Activated naive CD4-positive, alpha-beta T cell treated with anti-CD3 and anti-CD28 coated beads for 36 hours (primary cell): ENCODE data around the gene ADAP1. TPM values are rescaled to one million over a fixed set of nuclear protein-coding genes. Genes with fewer than 3 reads are reported as not detected.
"Not testable (repeated sequence)": the region's sequence is repeated elsewhere in the genome, so short reads cannot be mapped to it uniquely, and the experiment has no call there.

Experiments used
- CTCF ChIA-PET: fragments of 350-600 bp; sonication (Branson Sonifier 250); formaldehyde crosslinking; loops from one replicate; lab custom pipeline; 2021; ENCODE audit warnings: antibody characterized with exemption; lab: Charles Lee
- DNase-seq: peaks from one replicate; pipeline ENCODE4 v3.0.0-alpha.2; 2020
- H3K27ac Mint-ChIP-seq: one replicate; pipeline ENCODE4 v1.8.0; 2021; ENCODE audit warnings: mild to moderate bottlenecking, mixed read lengths
- H3K27me3 Mint-ChIP-seq: one replicate; pipeline ENCODE4 v1.8.0; 2021; ENCODE audit warnings: low read depth, mixed read lengths
- H3K36me3 Mint-ChIP-seq: one replicate; pipeline ENCODE4 v1.8.0; 2021; ENCODE audit warnings: low read depth, mixed read lengths
- H3K4me1 Mint-ChIP-seq: one replicate; pipeline ENCODE4 v1.8.0; 2021; ENCODE audit warnings: low read depth, mixed read lengths
- H3K4me3 Mint-ChIP-seq: one replicate; pipeline ENCODE4 v1.8.0; 2021; ENCODE audit warnings: mild to moderate bottlenecking, moderate library complexity, mixed read lengths
- H3K9me3 Mint-ChIP-seq: one replicate; pipeline ENCODE4 v1.8.0; 2021; ENCODE audit warnings: mixed read lengths
- intact Hi-C: fragments of 100-400 bp; cut with micrococcal nuclease; formaldehyde crosslinking; loops from one replicate; pipeline ENCODE4 v1.15.1; 2023
- total RNA-seq, 2 experiments: library from RNA; stranded (reverse); gene quantifications; one replicate each; pipeline ENCODE4 v1.2.3, GENCODE V29; 2021

The ADAP1 gene
- total RNA-seq, 2 experiments from 2014 or later = 8.0 to 9.9 TPM

- DNase-seq = peak; percentile 40
- H3K27ac Mint-ChIP-seq = no peak overlapping the region
- H3K27me3 Mint-ChIP-seq = no peaks in the 10 kb centered on the region
- intact Hi-C loops = loop anchor here (1.0 to 10.0 kb wide), 2 partner anchors 14 to 155 kb away; no protein-coding TSS in a partner anchor
- H3K9me3 Mint-ChIP-seq = no peaks in the 10 kb centered on the region
- CTCF ChIA-PET = interaction anchor here (0.6 to 4.0 kb wide), 14 partner anchors 8 to 156 kb away, joined by 3 to 31 read pairs (median 6); partner anchors contain the start of genes ADAP1 and COX19
- no peaks in the 10 kb centered on the region for H3K36me3 Mint-ChIP-seq
- peaks cover 12% of the 10 kb centered on the region for H3K4me1 Mint-ChIP-seq
- H3K4me3 Mint-ChIP-seq = peak overlapping the region; percentile 32
Measured at GRCh38 chr7:909358-910329, 44.8 kb downstream of the ADAP1 start.

GRCh38 chr7:908591-909357 lies 45.7 kb downstream of the ADAP1 start:
- CTCF ChIA-PET = interaction anchor here (0.6 to 4.0 kb wide), 8 partner anchors 9 to 157 kb away, joined by 3 to 31 read pairs (median 10); partner anchors contain the start of gene COX19
- H3K27me3 Mint-ChIP-seq, H3K27ac Mint-ChIP-seq, H3K36me3 Mint-ChIP-seq, H3K9me3 Mint-ChIP-seq: not testable (repeated sequence)
- intact Hi-C loops = loop anchor here (1.0 to 10.0 kb wide), 2 partner anchors 46 to 156 kb away; partner anchors contain the start of gene ADAP1
- Mint-ChIP-seq H3K4me3 (peak overlapping the region; percentile 24), H3K4me1 (peaks cover 12% of the 10 kb centered on the region)
- DNase-seq = peak; percentile 65

- peaks cover 12% of the 10 kb centered on the region for H3K4me1 Mint-ChIP-seq
- CTCF ChIA-PET = interaction anchor here (0.7 to 4.0 kb wide), 8 partner anchors 14 to 158 kb away, joined by 3 to 31 read pairs (median 10); partner anchors contain the start of gene COX19
- no peak overlapping the region for H3K27ac Mint-ChIP-seq
- H3K36me3 Mint-ChIP-seq = no peaks in the 10 kb centered on the region
- H3K27me3 Mint-ChIP-seq = no peaks in the 10 kb centered on the region
- intact Hi-C loops = loop anchor here (1.0 to 10.0 kb wide), 2 partner anchors 46 to 157 kb away; partner anchors contain the start of gene ADAP1
- H3K4me3 Mint-ChIP-seq = no peak overlapping the region
- H3K9me3 Mint-ChIP-seq = no peaks in the 10 kb centered on the region
- no peak for DNase-seq
Measured at GRCh38 chr7:908159-908581, 46.3 kb downstream of the ADAP1 start.

GRCh38 chr7:907158-907980 lies 47.1 kb downstream of the ADAP1 start:
- Mint-ChIP-seq H3K9me3 (no peaks in the 10 kb centered on the region), H3K36me3 (no peaks in the 10 kb centered on the region), H3K4me1 (peaks cover 12% of the 10 kb centered on the region), H3K4me3 (no peak overlapping the region), H3K27ac (no peak overlapping the region), H3K27me3 (no peaks in the 10 kb centered on the region)
- intact Hi-C loops = loop anchor here (10.0 kb wide), 1 partner anchor 157 kb away; no protein-coding TSS in a partner anchor
- CTCF ChIA-PET = interaction anchor here (0.7 to 4.0 kb wide), 8 partner anchors 15 to 158 kb away, joined by 3 to 31 read pairs (median 7); partner anchors contain the start of gene COX19
- no peak for DNase-seq

GRCh38 chr7:906776-907157 lies 47.7 kb downstream of the ADAP1 start:
- Mint-ChIP-seq H3K27me3 (no peaks in the 10 kb centered on the region), H3K36me3 (no peaks in the 10 kb centered on the region), H3K4me3 (no peak overlapping the region), H3K9me3 (no peaks in the 10 kb centered on the region), H3K27ac (no peak overlapping the region), H3K4me1 (peaks cover 12% of the 10 kb centered on the region)
- no peak for DNase-seq
- CTCF ChIA-PET = interaction anchor here (0.8 kb wide), 1 partner anchor 23 kb away, joined by 3 read pairs; no protein-coding TSS in a partner anchor
- intact Hi-C loops = loop anchor here (10.0 kb wide), 1 partner anchor 158 kb away; no protein-coding TSS in a partner anchor

- Mint-ChIP-seq H3K27ac (no peak overlapping the region), H3K27me3 (no peaks in the 10 kb centered on the region), H3K4me3 (no peak overlapping the region), H3K36me3 (no peaks in the 10 kb centered on the region), H3K9me3 (no peaks in the 10 kb centered on the region), H3K4me1 (peaks cover 5% of the 10 kb centered on the region)
- CTCF ChIA-PET = no interaction called here
- no peak for DNase-seq
- intact Hi-C loops = loop anchor here (10.0 kb wide), 1 partner anchor 160 kb away; no protein-coding TSS in a partner anchor
Measured at GRCh38 chr7:904847-905246, 49.6 kb downstream of the ADAP1 start.

GRCh38 chr7:903921-904755 lies 50.3 kb downstream of the ADAP1 start:
- no peaks in the 10 kb centered on the region for H3K36me3 Mint-ChIP-seq
- H3K4me3 Mint-ChIP-seq = no peak overlapping the region

GRCh38 chr7:902996-903395 lies 51.5 kb downstream of the ADAP1 start:
- DNase-seq = no peak
- Mint-ChIP-seq H3K9me3 (no peaks in the 10 kb centered on the region), H3K4me3 (no peak overlapping the region), H3K4me1 (no peaks in the 10 kb centered on the region), H3K36me3 (no peaks in the 10 kb centered on the region), H3K27me3 (no peaks in the 10 kb centered on the region), H3K27ac (no peak overlapping the region)
- intact Hi-C loops = loop anchor here (10.0 kb wide), 1 partner anchor 162 kb away; no protein-coding TSS in a partner anchor
- CTCF ChIA-PET = no interaction called here

More at GRCh38 chr7:903921-904755, 50.3 kb downstream of the ADAP1 start:
- H3K27me3 Mint-ChIP-seq = no peaks in the 10 kb centered on the region
- CTCF ChIA-PET = no interaction called here
- DNase-seq = no peak
- H3K4me1 Mint-ChIP-seq = peaks cover 3% of the 10 kb centered on the region
- H3K27ac Mint-ChIP-seq = no peak overlapping the region
- intact Hi-C loops = loop anchor here (10.0 kb wide), 1 partner anchor 161 kb away; no protein-coding TSS in a partner anchor
- no peaks in the 10 kb centered on the region for H3K9me3 Mint-ChIP-seq

GRCh38 chr7:901388-902154 lies 52.9 kb downstream of the ADAP1 start:
- Mint-ChIP-seq H3K9me3 (no peaks in the 10 kb centered on the region), H3K27ac (no peak overlapping the region), H3K4me1 (no peaks in the 10 kb centered on the region), H3K36me3 (peaks cover 1% of the 10 kb centered on the region), H3K27me3 (no peaks in the 10 kb centered on the region), H3K4me3 (no peak overlapping the region)
- intact Hi-C loops = loop anchor here (10.0 kb wide), 1 partner anchor 163 kb away; no protein-coding TSS in a partner anchor
- CTCF ChIA-PET = interaction anchor here (0.6 to 1.4 kb wide), 2 partner anchors 9 to 595 kb away, joined by 3 read pairs; no protein-coding TSS in a partner anchor
- peak; percentile 64 for DNase-seq

GRCh38 chr7:901041-901387 lies 53.5 kb downstream of the ADAP1 start:
- no peak for DNase-seq
- H3K27me3 Mint-ChIP-seq = no peaks in the 10 kb centered on the region
- no peak overlapping the region for H3K4me3 Mint-ChIP-seq
- CTCF ChIA-PET = interaction anchor here (1.1 to 1.4 kb wide), 2 partner anchors 10 to 18 kb away, joined by 3 read pairs; no protein-coding TSS in a partner anchor
- H3K9me3 Mint-ChIP-seq = no peaks in the 10 kb centered on the region
- intact Hi-C loops = loop anchor here (10.0 kb wide), 1 partner anchor 164 kb away; no protein-coding TSS in a partner anchor
- H3K4me1 Mint-ChIP-seq = no peaks in the 10 kb centered on the region
- no peak overlapping the region for H3K27ac Mint-ChIP-seq
- peaks cover 1% of the 10 kb centered on the region for H3K36me3 Mint-ChIP-seq
